DOHH2 (cell line): ENCODE data around the gene GJB1.
"Not testable (repeated sequence)": the region's sequence is repeated elsewhere in the genome, so short reads cannot be mapped to it uniquely, and the experiment has no call there.

ENCODE experiments used
- H3F3A ChIP-seq: fragments of 200-600 bp; sonication (generic), shearing (Covaris generic); 2 replicates; pipeline ENCODE4 v1.6.0; 2016; ENCODE audit warnings: antibody characterized with exemption, mild to moderate bottlenecking; ENCODE audit not compliant: control insufficient read depth, insufficient read depth
- H3K27ac ChIP-seq: fragments of 200-600 bp; sonication (generic); 2 replicates; pipeline ENCODE4 v1.5.1; 2014; ENCODE audit warnings: low read depth, mild to moderate bottlenecking, low read length, moderate library complexity
- H3K27me3 ChIP-seq: fragments of 200-600 bp; sonication (generic); 2 replicates; pipeline ENCODE4 v1.6.1; 2014; ENCODE audit warnings: mild to moderate bottlenecking, low read length, mixed read lengths; ENCODE audit not compliant: control insufficient read depth
- H3K36me3 ChIP-seq: fragments of 200-600 bp; sonication (generic); 2 replicates; pipeline ENCODE4 v1.6.1; 2014; ENCODE audit warnings: mild to moderate bottlenecking, low read length, moderate library complexity, mixed read lengths; ENCODE audit not compliant: control insufficient read depth
- H3K4me1 ChIP-seq: fragments of 200-600 bp; sonication (generic); 2 replicates; pipeline ENCODE4 v1.6.1; 2014; ENCODE audit warnings: mild to moderate bottlenecking, low read length, mixed read lengths; ENCODE audit not compliant: control insufficient read depth
- H3K4me2 ChIP-seq: fragments of 200-600 bp; sonication (generic); 2 replicates; pipeline ENCODE4 v1.6.0; 2014; ENCODE audit warnings: mild to moderate bottlenecking, low read length, moderate library complexity
- H3K4me3 ChIP-seq: fragments of 200-600 bp; sonication (generic); 2 replicates; pipeline ENCODE4 v1.5.1; 2014; ENCODE audit warnings: mild to moderate bottlenecking, low read length, mixed read lengths
- H3K79me2 ChIP-seq: fragments of 200-600 bp; sonication (generic); 2 replicates; pipeline ENCODE4 v1.6.1; 2014; ENCODE audit warnings: mild to moderate bottlenecking, low read length, mixed read lengths; ENCODE audit not compliant: control insufficient read depth
- H3K9me2 ChIP-seq: fragments of 200-600 bp; sonication (generic); replicated peaks from 2 replicates; pipeline ENCODE4 v1.6.1; 2014; ENCODE audit warnings: mild to moderate bottlenecking, low read length, mixed read lengths; ENCODE audit not compliant: control insufficient read depth
- H3K9me3 ChIP-seq: fragments of 200-600 bp; sonication (generic); 2 replicates; pipeline ENCODE4 v1.6.1; 2014; ENCODE audit warnings: antibody characterized with exemption, low read length, mixed read lengths; ENCODE audit not compliant: control insufficient read depth, insufficient read depth
- H4K20me1 ChIP-seq: fragments of 200-600 bp; sonication (generic); 2 replicates; pipeline ENCODE4 v1.6.0; 2014; ENCODE audit warnings: low read depth, mild to moderate bottlenecking, antibody characterized with exemption, low read length, moderate library complexity; ENCODE audit not compliant: control insufficient read depth, insufficient read depth
- CTCF ChIP-seq: fragments of 200-600 bp; sonication (generic); IDR thresholded peaks from one replicate; pipeline ENCODE4 v1.5.1; 2014; ENCODE audit warnings: antibody characterized with exemption, mild to moderate bottlenecking, low read depth, low read length; ENCODE audit not compliant: poor library complexity, severe bottlenecking
- EZH2phosphoT487 ChIP-seq: fragments of 200-600 bp; sonication (generic); IDR thresholded peaks from 2 replicates; pipeline ENCODE4 v1.6.1; 2017; ENCODE audit warnings: borderline replicate concordance, mild to moderate bottlenecking, antibody characterized with exemption, low read length, moderate library complexity, mixed read lengths

GJB1 gene

GRCh38 chrX:71177327-71177726 lies 45.7 kb upstream of the GJB1 start:
- Histone ChIP-seq H3K79me2 (no peaks in the 10 kb centered on the region), H3K4me2 (no peak overlapping the region), H3K9me2 (no peaks in the 10 kb centered on the region), H3K4me1 (peaks cover 19% of the 10 kb centered on the region), H3K4me3 (no peak overlapping the region), H3F3A (peaks cover 2% of the 10 kb centered on the region; the same call in 1 of the 2 replicates), H3K9me3 (no peaks in the 10 kb centered on the region), H4K20me1 (no peaks in the 10 kb centered on the region), H3K27me3 (no peaks in the 10 kb centered on the region), H3K36me3 (no peaks in the 10 kb centered on the region), H3K27ac (no peak overlapping the region)
- no peak for TF ChIP-seq EZH2phosphoT487
- TF ChIP-seq CTCF = no peak

- Histone ChIP-seq H3K4me1 (peaks cover 27% of the 10 kb centered on the region), H3K27me3 (no peaks in the 10 kb centered on the region), H3K27ac (no peak overlapping the region), H3K79me2 (no peaks in the 10 kb centered on the region), H3K4me2 (no peak overlapping the region), H3K9me2 (no peaks in the 10 kb centered on the region), H4K20me1 (no peaks in the 10 kb centered on the region), H3F3A (peaks cover 2% of the 10 kb centered on the region; the same call in 1 of the 2 replicates), H3K9me3 (no peaks in the 10 kb centered on the region), H3K36me3 (no peaks in the 10 kb centered on the region), H3K4me3 (no peak overlapping the region)
- TF ChIP-seq EZH2phosphoT487 (no peak), CTCF (peak; percentile 57)
Observed at GRCh38 chrX:71178908-71179307, 44.1 kb upstream of the GJB1 start.

GRCh38 chrX:71180579-71181265 lies 42.3 kb upstream of the GJB1 start:
- H3K27ac ChIP-seq = not testable (repeated sequence)
- H3K4me2 ChIP-seq = peak overlapping the region; percentile 84
- peak overlapping the region; percentile 79 for H3K4me3 ChIP-seq

GRCh38 chrX:71181558-71181909 lies 41.5 kb upstream of the GJB1 start:
- H3K4me2 ChIP-seq = peak overlapping the region; percentile 84
- no peaks in the 10 kb centered on the region for H3K9me2 ChIP-seq
- no peaks in the 10 kb centered on the region for H3K36me3 ChIP-seq
- H3K4me3 ChIP-seq = peak overlapping the region; percentile 79
- H3F3A ChIP-seq = peaks cover 2% of the 10 kb centered on the region; the same call in 1 of the 2 replicates
- H3K9me3 ChIP-seq = no peaks in the 10 kb centered on the region
- H3K27ac ChIP-seq = peak overlapping the region; percentile 89
- TF ChIP-seq EZH2phosphoT487 (no peak), CTCF (no peak)
- H4K20me1 ChIP-seq = no peaks in the 10 kb centered on the region
- no peaks in the 10 kb centered on the region for H3K27me3 ChIP-seq
- no peaks in the 10 kb centered on the region for H3K79me2 ChIP-seq
- peaks cover 27% of the 10 kb centered on the region for H3K4me1 ChIP-seq

More at GRCh38 chrX:71180579-71181265, 42.3 kb upstream of the GJB1 start:
- peaks cover 27% of the 10 kb centered on the region for H3K4me1 ChIP-seq
- not testable (repeated sequence) for H3K79me2 ChIP-seq, H3K36me3 ChIP-seq, H3K27me3 ChIP-seq, H3K9me3 ChIP-seq, H3F3A ChIP-seq, H4K20me1 ChIP-seq, H3K9me2 ChIP-seq
